Immature natural killer cell (primary cell): ENCODE results near the gene PHF21A. TPM values are rescaled to one million over a fixed set of nuclear protein-coding genes. Genes with fewer than 3 reads are reported as not detected.

Experiments
- DNase-seq, 3 donors: peaks; one replicate each; pipeline ENCODE4 v3.0.0; 2022; ENCODE audit warnings: mixed read lengths in 1 of 3
- H3K27ac Mint-ChIP-seq, 6 donors: one replicate each; pipeline ENCODE4 v1.8.0; 2020; ENCODE audit warnings: mixed read lengths in 6 of 6, mild to moderate bottlenecking in 5 of 6, inconsistent platforms in 4 of 6, moderate library complexity in 3 of 6
- H3K27me3 Mint-ChIP-seq, 3 donors: one replicate each; pipeline ENCODE4 v1.8.0; 2020 to 2021; ENCODE audit warnings: low read depth in 3 of 3, mild to moderate bottlenecking in 3 of 3, mixed read lengths in 3 of 3, moderate library complexity in 3 of 3, inconsistent platforms in 1 of 3
- H3K36me3 Mint-ChIP-seq, 3 donors: one replicate each; pipeline ENCODE4 v1.8.0; 2020; ENCODE audit warnings: mixed read lengths in 3 of 3, inconsistent platforms in 2 of 3, mild to moderate bottlenecking in 2 of 3
- H3K4me1 Mint-ChIP-seq, 2 donors: one replicate each; pipeline ENCODE4 v1.8.0; 2020; ENCODE audit warnings: inconsistent platforms in 2 of 2, mild to moderate bottlenecking in 2 of 2, mixed read lengths in 2 of 2, moderate library complexity in 1 of 2
- H3K4me3 Mint-ChIP-seq, 5 donors: one replicate each; pipeline ENCODE4 v1.8.0; 2020; ENCODE audit warnings: mild to moderate bottlenecking in 5 of 5, mixed read lengths in 5 of 5, inconsistent platforms in 3 of 5, moderate library complexity in 3 of 5
- H3K9me3 Mint-ChIP-seq, 6 donors: one replicate each; pipeline ENCODE4 v1.8.0; 2020; ENCODE audit warnings: mild to moderate bottlenecking in 6 of 6, mixed read lengths in 6 of 6, inconsistent platforms in 4 of 6, moderate library complexity in 3 of 6
- polyA plus RNA-seq, 3 donors: library from polyadenylated mRNA; unstranded; fragments of 300-500 nt; fragmentation: Illumina TruSeq; gene quantifications; one replicate each; pipeline ENCODE4 v1.2.3, GENCODE V29; 2021

Gene PHF21A
- 10 to 100 TPM in 1 of 3 donors, 1 to 10 TPM in 2; 4.4 to 21.3 (median 5.8) TPM for polyA plus RNA-seq

- Mint-ChIP-seq H3K36me3 (no peaks in the 10 kb centered on the region), H3K27me3 (peaks cover 14 to 24% (median 21%) of the 10 kb centered on the region in 3 donors), H3K9me3 (no peaks in the 10 kb centered on the region), H3K4me3 (peak within 1 kb of the TSS; percentile 91 to 96 (median 93)), H3K27ac (peak within 1 kb of the TSS; percentile 77 to 96 (median 94)), H3K4me1 (peaks cover 37 to 46% of the 10 kb centered on the region in 2 donors)
- DNase-seq: peak; percentile 87 to 89 (median 87)
Observed at GRCh38 chr11:46121301-46121723, at the start of gene PHF21A. Gene PHF21A, minus strand, starts transcription at chr11:46121454. Its CDS starts 37,235 bp downstream, at chr11:46084219.

- Mint-ChIP-seq H3K27ac (no peak overlapping the region), H3K4me3 (no peak overlapping the region), H3K4me1 (no peaks in the 10 kb centered on the region), H3K9me3 (peaks cover 0 to 2% (median 0%) of the 10 kb centered on the region in 6 donors), H3K36me3 (peaks cover 0 to 5% (median 0%) of the 10 kb centered on the region in 3 donors), H3K27me3 (peaks cover 4 to 13% (median 5%) of the 10 kb centered on the region in 3 donors)
- no peak for DNase-seq
Observed at GRCh38 chr11:46170797-46171196, 49.5 kb upstream of the PHF21A start.

- H3K27me3 Mint-ChIP-seq: peaks cover 0 to 12% (median 4%) of the 10 kb centered on the region in 3 donors
- no peak overlapping the region for H3K27ac Mint-ChIP-seq
Observed at GRCh38 chr11:46162700-46163099, 41.4 kb upstream of the PHF21A start.

GRCh38 chr11:46161201-46161600 is 39.9 kb upstream of the PHF21A start:
- H3K4me1 Mint-ChIP-seq: no peaks in the 10 kb centered on the region
- DNase-seq: no peak
- peaks cover 0 to 16% (median 3%) of the 10 kb centered on the region in 3 donors for H3K27me3 Mint-ChIP-seq
- H3K9me3 Mint-ChIP-seq: peaks cover 0 to 2% (median 0%) of the 10 kb centered on the region in 6 donors
- H3K27ac Mint-ChIP-seq: no peak overlapping the region
- H3K36me3 Mint-ChIP-seq: no peaks in the 10 kb centered on the region
- no peak overlapping the region for H3K4me3 Mint-ChIP-seq

More at GRCh38 chr11:46162700-46163099, 41.4 kb upstream of the PHF21A start:
- H3K4me1 Mint-ChIP-seq: no peaks in the 10 kb centered on the region
- DNase-seq: no peak
- peaks cover 0 to 2% (median 0%) of the 10 kb centered on the region in 6 donors for H3K9me3 Mint-ChIP-seq
- no peak overlapping the region for H3K4me3 Mint-ChIP-seq
- H3K36me3 Mint-ChIP-seq: peaks cover 0 to 5% (median 0%) of the 10 kb centered on the region in 3 donors

- no peak overlapping the region for H3K4me3 Mint-ChIP-seq
- H3K4me1 Mint-ChIP-seq: no peaks in the 10 kb centered on the region
- no peak overlapping the region for H3K27ac Mint-ChIP-seq
- no peaks in the 10 kb centered on the region for H3K36me3 Mint-ChIP-seq
- H3K9me3 Mint-ChIP-seq: peaks cover 0 to 2% (median 0%) of the 10 kb centered on the region in 6 donors
- no peak for DNase-seq
- H3K27me3 Mint-ChIP-seq: peaks cover 0 to 12% (median 3%) of the 10 kb centered on the region in 3 donors
Observed at GRCh38 chr11:46160100-46160499, 38.8 kb upstream of the PHF21A start.

GRCh38 chr11:46159680-46160079 is 38.4 kb upstream of the PHF21A start:
- Mint-ChIP-seq H3K27ac (no peak overlapping the region), H3K9me3 (peaks cover 0 to 2% (median 0%) of the 10 kb centered on the region in 6 donors), H3K4me1 (no peaks in the 10 kb centered on the region), H3K36me3 (no peaks in the 10 kb centered on the region), H3K27me3 (peaks cover under 1 to 11% (median 2%) of the 10 kb centered on the region in 3 donors), H3K4me3 (no peak overlapping the region)
- no peak for DNase-seq

GRCh38 chr11:46149826-46150225 is 28.6 kb upstream of the PHF21A start:
- Mint-ChIP-seq H3K36me3 (no peaks in the 10 kb centered on the region), H3K27me3 (peaks cover 2 to 7% (median 4%) of the 10 kb centered on the region in 3 donors), H3K4me1 (no peaks in the 10 kb centered on the region), H3K9me3 (no peaks in the 10 kb centered on the region), H3K27ac (no peak overlapping the region), H3K4me3 (no peak overlapping the region)
- no peak for DNase-seq

- no peak for DNase-seq
- Mint-ChIP-seq H3K27me3 (peaks cover 2 to 6% (median 4%) of the 10 kb centered on the region in 3 donors), H3K4me1 (no peaks in the 10 kb centered on the region), H3K4me3 (no peak overlapping the region), H3K27ac (no peak overlapping the region), H3K36me3 (no peaks in the 10 kb centered on the region), H3K9me3 (no peaks in the 10 kb centered on the region)
Observed at GRCh38 chr11:46149342-46149741, 28.1 kb upstream of the PHF21A start.

- DNase-seq: no peak
- Mint-ChIP-seq H3K9me3 (no peaks in the 10 kb centered on the region), H3K27me3 (peaks cover 0 to 8% (median 4%) of the 10 kb centered on the region in 3 donors), H3K27ac (no peak overlapping the region), H3K4me1 (no peaks in the 10 kb centered on the region), H3K36me3 (no peaks in the 10 kb centered on the region), H3K4me3 (no peak overlapping the region)
Observed at GRCh38 chr11:46144741-46145140, 23.5 kb upstream of the PHF21A start.

- no peak overlapping the region for H3K4me3 Mint-ChIP-seq
- H3K9me3 Mint-ChIP-seq: no peaks in the 10 kb centered on the region
- DNase-seq: no peak
- H3K27me3 Mint-ChIP-seq: peaks cover 2 to 10% (median 4%) of the 10 kb centered on the region in 3 donors
- no peaks in the 10 kb centered on the region for H3K36me3 Mint-ChIP-seq
- no peak overlapping the region for H3K27ac Mint-ChIP-seq
- H3K4me1 Mint-ChIP-seq: no peaks in the 10 kb centered on the region
Observed at GRCh38 chr11:46143049-46143806, 22.0 kb upstream of the PHF21A start.

GRCh38 chr11:46142561-46142960 is 21.3 kb upstream of the PHF21A start:
- H3K36me3 Mint-ChIP-seq: no peaks in the 10 kb centered on the region
- H3K27ac Mint-ChIP-seq: no peak overlapping the region
- H3K4me3 Mint-ChIP-seq: no peak overlapping the region
- no peak for DNase-seq
- no peaks in the 10 kb centered on the region for H3K9me3 Mint-ChIP-seq
- no peaks in the 10 kb centered on the region for H3K4me1 Mint-ChIP-seq
- peaks cover 2 to 8% (median 4%) of the 10 kb centered on the region in 3 donors for H3K27me3 Mint-ChIP-seq

GRCh38 chr11:46141597-46141996 is 20.3 kb upstream of the PHF21A start:
- Mint-ChIP-seq H3K9me3 (no peaks in the 10 kb centered on the region), H3K27me3 (peaks cover 4 to 6% (median 4%) of the 10 kb centered on the region in 3 donors), H3K27ac (no peak overlapping the region), H3K4me1 (no peaks in the 10 kb centered on the region), H3K36me3 (no peaks in the 10 kb centered on the region), H3K4me3 (no peak overlapping the region)
- DNase-seq: no peak

- no peaks in the 10 kb centered on the region for H3K36me3 Mint-ChIP-seq
- peaks cover under 1 to 8% (median 2%) of the 10 kb centered on the region in 3 donors for H3K27me3 Mint-ChIP-seq
- H3K4me3 Mint-ChIP-seq: no peak overlapping the region
- H3K4me1 Mint-ChIP-seq: no peaks in the 10 kb centered on the region
- no peak overlapping the region for H3K27ac Mint-ChIP-seq
- no peak for DNase-seq
- no peaks in the 10 kb centered on the region for H3K9me3 Mint-ChIP-seq
Observed at GRCh38 chr11:46134540-46134939, 13.3 kb upstream of the PHF21A start.

GRCh38 chr11:46134061-46134460 is 12.8 kb upstream of the PHF21A start:
- Mint-ChIP-seq H3K4me3 (no peak overlapping the region), H3K27me3 (peaks cover 0 to 8% (median 2%) of the 10 kb centered on the region in 3 donors), H3K9me3 (no peaks in the 10 kb centered on the region), H3K4me1 (no peaks in the 10 kb centered on the region), H3K27ac (no peak overlapping the region), H3K36me3 (no peaks in the 10 kb centered on the region)
- DNase-seq: no peak
